Effector memory CD8-positive, alpha-beta T cell (primary cell): ENCODE measurements around the gene GSK3A.

Experiments
- ATAC-seq: fragments of 150-1000 bp; cut with Tn5 transposase; replicated peaks from 2 replicates; pipeline ENCODE4 v1.10.0; 2021; ENCODE audit warnings: mild to moderate bottlenecking, moderate library complexity
- DNase-seq, 3 experiments: peaks; one replicate each; pipeline ENCODE4 v3.0.0; 2021
- H3K27ac Mint-ChIP-seq, 2 donors: one replicate each; pipeline ENCODE4 v1.8.0; 2022; ENCODE audit warnings: mild to moderate bottlenecking in 2 of 2, mixed read lengths in 2 of 2, moderate library complexity in 2 of 2
- H3K27me3 Mint-ChIP-seq, 2 donors: one replicate each; pipeline ENCODE4 v1.8.0; 2022; ENCODE audit warnings: mixed read lengths in 2 of 2
- H3K36me3 Mint-ChIP-seq: one replicate; pipeline ENCODE4 v1.8.0; 2022; ENCODE audit warnings: mild to moderate bottlenecking, moderate library complexity, mixed read lengths; ENCODE audit not compliant: insufficient read depth
- H3K4me1 Mint-ChIP-seq, 2 donors: one replicate each; pipeline ENCODE4 v1.8.0; 2022; ENCODE audit warnings: low read depth in 2 of 2, mixed read lengths in 2 of 2
- H3K4me3 Mint-ChIP-seq, 2 donors: one replicate each; pipeline ENCODE4 v1.8.0; 2022; ENCODE audit warnings: mild to moderate bottlenecking in 2 of 2, mixed read lengths in 2 of 2, moderate library complexity in 2 of 2
- H3K9me3 Mint-ChIP-seq, 2 donors: one replicate each; pipeline ENCODE4 v1.8.0; 2022; ENCODE audit warnings: mixed read lengths in 2 of 2

Gene GSK3A

DNA sequence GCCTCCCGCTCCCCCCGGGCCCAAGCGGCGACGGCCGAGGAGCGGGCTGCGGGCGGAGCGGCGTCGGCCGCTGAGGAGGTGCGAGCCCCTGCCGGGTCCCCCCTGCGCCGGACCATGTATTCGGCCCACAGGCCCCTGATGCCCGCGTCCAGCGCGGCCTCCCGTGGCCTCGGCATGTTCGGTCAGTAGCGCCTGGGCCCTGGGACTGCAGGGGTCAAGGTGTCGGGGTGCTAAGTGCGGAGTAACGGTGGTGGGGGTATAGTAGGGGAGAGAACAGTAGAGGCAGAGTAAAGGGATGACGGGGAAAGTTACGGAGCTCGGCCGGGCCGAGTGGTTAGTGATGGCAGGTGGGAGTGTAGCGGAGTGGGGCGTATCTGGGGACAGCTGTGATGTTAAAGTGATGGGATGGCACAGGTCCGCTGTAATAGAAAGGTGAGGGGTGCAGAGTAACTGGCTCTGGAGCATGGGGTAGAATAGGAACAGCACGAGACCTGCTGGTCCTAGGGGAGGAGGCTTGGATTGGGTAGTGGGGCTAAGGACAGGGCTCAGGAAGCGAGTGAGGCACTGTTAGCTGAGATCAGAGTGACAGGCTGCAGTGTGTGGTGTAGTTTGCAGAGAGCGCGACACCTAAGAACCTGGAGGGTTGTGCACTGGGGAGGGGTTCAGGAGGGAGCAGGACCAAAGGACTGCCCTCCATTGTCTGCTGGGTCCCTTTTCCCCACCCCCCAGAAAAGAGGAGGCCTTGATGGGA is 42.4 kb upstream of the GSK3A start:
- Mint-ChIP-seq H3K4me1 (peaks cover 25 to 28% of the 10 kb centered on the region in 2 donors), H3K27me3 (no peaks in the 10 kb centered on the region), H3K27ac (peak overlapping the region; percentile 60 to 83), H3K4me3 (peak overlapping the region; percentile 84 to 88), H3K36me3 (peaks cover 34% of the 10 kb centered on the region), H3K9me3 (no peaks in the 10 kb centered on the region)
- DNase-seq: peak in 1 of 3 experiments; percentile 32
- no peak for ATAC-seq

DNA sequence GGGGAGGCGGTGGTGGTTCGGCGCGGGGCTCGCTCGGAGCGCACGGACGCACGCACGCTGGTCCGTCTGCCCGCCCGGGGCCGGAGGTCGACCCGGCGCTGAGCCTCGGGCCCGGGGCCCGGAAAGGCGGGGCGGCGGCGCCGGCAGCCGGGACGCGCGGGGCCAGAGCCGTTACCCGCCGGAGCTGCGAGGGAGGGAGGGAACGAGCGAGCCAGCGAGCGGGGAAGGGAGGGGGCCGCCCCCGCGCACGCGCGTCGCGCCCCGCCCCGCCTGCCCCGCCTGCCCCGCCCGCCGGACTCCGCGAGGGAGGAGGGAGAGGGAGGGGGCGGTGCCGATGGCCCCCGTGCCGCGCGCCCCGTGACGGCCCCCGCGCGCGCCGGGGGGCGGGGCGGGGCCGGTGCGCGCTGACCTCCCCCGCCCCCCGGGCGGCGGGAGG is 41.7 kb upstream of the GSK3A start:
- Mint-ChIP-seq H3K4me1 (peaks cover 32 to 34% of the 10 kb centered on the region in 2 donors), H3K36me3 (peaks cover 38% of the 10 kb centered on the region), H3K27ac (no peak overlapping the region), H3K4me3 (no peak overlapping the region), H3K27me3 (no peaks in the 10 kb centered on the region), H3K9me3 (no peaks in the 10 kb centered on the region)
- DNase-seq (peak; percentile 72 to 79 (median 76)), ATAC-seq (peak; percentile 28)

DNA sequence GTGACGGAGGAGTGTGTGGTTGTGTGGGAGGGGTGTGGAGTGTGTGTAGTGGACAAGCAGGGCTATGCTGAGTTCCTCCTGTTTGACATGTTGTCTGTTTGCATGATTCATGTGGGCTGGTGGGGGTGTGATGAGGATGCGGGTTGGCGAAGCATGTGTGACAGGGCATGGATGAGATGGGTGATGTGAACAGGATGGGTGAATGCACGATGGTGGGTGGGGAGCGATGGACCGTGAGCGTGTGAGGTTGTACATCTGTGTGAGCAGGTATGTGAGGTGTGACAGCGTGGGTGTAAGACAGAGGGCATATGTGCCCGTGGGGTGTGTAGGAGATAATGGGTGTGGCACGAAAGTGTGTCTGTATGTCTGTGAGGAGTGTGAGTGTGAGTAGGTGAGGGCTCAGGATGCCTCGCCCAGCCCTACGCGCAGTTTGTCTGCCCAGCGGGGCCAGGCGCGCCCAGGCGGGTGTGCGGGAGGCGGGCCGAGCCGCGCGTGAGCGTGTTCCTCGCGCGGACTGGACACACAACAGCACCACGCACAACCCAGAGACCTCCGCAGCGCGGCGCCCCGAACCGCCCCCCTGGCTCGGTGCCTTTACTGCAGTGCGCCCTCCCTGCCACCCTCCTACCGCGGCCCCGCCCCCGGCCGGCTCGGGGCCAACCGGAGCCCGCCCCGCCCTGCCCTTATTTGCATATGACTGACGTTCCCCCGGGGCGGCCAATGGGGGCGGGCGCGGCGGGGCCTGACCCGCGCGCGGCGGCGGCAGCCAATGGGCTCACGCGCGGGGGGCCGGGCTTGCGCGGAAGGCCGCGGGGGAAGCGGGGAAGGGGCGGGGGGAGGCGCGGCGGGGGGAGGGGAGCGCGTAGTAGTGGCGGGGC is 41.0 kb upstream of the GSK3A start:
- H3K9me3 Mint-ChIP-seq: no peaks in the 10 kb centered on the region
- ATAC-seq: peak; percentile 64
- H3K4me3 Mint-ChIP-seq: no peak overlapping the region
- peaks cover 37 to 41% of the 10 kb centered on the region in 2 donors for H3K4me1 Mint-ChIP-seq
- no peaks in the 10 kb centered on the region for H3K27me3 Mint-ChIP-seq
- peak; percentile 89 to 91 (median 89) for DNase-seq
- H3K27ac Mint-ChIP-seq: no peak overlapping the region
- H3K36me3 Mint-ChIP-seq: peaks cover 36% of the 10 kb centered on the region

DNA sequence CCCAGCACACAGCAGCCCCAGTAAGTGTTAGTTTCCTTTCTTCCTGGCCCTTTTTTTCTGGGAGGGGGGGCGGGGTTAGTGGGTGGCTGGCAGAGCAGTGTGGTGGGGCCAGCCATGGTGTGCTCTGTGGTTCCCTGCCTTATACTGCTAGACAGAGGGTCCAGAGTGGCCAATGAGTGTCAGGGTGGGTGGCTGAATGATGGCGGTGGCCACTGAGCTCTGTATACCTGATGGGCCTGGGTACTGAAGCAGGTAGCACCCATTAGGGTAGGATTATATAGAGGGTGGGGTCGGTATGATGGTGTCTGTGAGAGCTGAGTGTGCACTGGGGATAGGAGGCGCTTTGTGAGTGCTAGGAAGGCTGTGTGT is 40.4 kb upstream of the GSK3A start:
- no peak overlapping the region for H3K27ac Mint-ChIP-seq

DNA sequence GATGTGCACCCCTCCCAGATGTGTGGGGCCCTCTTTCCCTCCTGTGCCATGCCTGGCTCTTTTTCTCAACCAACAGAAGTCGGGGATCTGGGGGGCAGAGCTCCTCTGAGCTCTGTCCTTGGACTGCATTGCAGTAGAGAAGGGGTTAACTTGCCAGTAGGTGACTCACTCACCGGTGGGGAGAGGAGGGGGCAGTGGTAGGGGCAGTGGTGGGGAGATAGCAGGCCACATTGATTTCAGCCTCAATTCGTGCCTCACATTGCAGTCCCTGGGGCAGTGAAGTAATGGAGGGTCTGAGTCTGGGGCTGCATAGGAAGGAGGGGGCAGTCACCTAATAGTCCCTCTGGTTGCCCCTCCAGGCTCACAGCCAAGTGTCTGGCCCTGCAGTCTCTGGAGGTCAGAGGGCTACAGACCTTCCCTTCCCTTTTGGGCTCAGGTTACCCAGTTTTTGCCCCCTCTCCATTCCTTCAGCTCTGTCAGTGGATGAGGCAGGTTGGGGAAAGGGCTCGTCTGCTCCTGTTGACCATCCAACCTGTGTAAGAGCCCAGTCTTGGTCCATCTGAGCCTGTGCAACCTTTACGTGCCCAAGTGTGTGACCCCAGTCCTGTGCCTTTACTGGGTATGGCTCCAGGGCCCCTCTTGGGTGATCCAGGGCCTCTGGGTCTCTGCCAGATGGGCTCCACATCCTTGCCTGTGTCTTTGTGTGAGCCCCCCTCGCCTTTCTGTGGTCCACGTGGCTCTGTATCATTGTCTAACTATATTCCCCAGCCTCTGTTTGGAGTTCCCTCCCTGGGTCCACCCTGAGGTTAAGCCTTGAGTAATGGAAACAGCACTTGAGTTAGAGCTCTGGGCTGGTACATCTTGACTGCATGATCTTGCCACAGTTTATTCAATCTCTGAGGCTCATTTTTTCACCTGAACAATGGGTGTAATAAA is 39.7 kb upstream of the GSK3A start:
- ATAC-seq (no peak), DNase-seq (no peak)
- Mint-ChIP-seq H3K9me3 (no peaks in the 10 kb centered on the region), H3K27ac (no peak overlapping the region), H3K4me1 (peaks cover 43 to 45% of the 10 kb centered on the region in 2 donors), H3K27me3 (no peaks in the 10 kb centered on the region), H3K36me3 (peaks cover 39% of the 10 kb centered on the region), H3K4me3 (peak overlapping the region; percentile 65 to 85)

More for the DNA sequence above, 40.4 kb upstream of the GSK3A start:
- no peaks in the 10 kb centered on the region for H3K9me3 Mint-ChIP-seq
- peaks cover 36% of the 10 kb centered on the region for H3K36me3 Mint-ChIP-seq
- DNase-seq (no peak), ATAC-seq (peak; percentile 1)
- no peak overlapping the region for H3K4me3 Mint-ChIP-seq
- H3K4me1 Mint-ChIP-seq: peaks cover 41 to 45% of the 10 kb centered on the region in 2 donors
- H3K27me3 Mint-ChIP-seq: no peaks in the 10 kb centered on the region

DNA sequence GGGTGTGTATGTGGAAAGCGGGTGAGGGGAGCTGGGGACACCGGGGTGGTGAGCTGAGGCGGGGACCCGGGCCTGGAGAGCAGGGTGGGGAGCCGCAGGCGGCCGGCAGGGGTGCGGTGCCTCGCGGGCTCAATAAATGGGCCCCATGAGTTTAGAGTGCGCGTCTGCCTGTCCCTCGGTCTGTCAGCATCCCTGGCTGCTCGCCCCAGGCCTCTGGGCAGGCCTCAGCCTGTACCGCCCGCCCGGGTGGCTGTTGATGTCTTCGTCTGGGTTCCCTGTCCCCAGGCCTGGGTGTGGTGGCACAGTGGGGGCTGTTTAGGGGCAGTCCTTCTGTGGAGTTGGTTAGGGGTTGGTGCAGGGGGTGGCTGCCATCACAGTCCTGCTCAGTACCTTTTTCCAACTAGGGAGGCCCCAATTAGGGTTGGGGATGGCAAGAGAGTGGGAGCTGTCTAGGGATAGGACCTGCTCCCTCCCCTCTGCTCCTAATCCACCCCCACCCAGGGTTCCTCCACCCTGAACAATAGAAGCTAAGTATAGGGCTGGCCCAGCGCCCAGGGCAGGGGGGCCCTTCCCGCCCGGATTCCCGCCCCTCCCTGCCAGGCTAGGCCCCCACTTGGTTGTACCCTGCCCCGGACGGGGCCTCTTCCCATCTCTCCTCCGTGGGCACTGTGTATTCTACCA is 38.9 kb upstream of the GSK3A start:
- Mint-ChIP-seq H3K4me3 (peak overlapping the region; percentile 65 to 85), H3K4me1 (peaks cover 44 to 46% of the 10 kb centered on the region in 2 donors), H3K9me3 (no peaks in the 10 kb centered on the region), H3K36me3 (peaks cover 38% of the 10 kb centered on the region), H3K27ac (no peak overlapping the region), H3K27me3 (no peaks in the 10 kb centered on the region)
- ATAC-seq: no peak
- DNase-seq: peak in 1 of 3 experiments; percentile 33

DNA sequence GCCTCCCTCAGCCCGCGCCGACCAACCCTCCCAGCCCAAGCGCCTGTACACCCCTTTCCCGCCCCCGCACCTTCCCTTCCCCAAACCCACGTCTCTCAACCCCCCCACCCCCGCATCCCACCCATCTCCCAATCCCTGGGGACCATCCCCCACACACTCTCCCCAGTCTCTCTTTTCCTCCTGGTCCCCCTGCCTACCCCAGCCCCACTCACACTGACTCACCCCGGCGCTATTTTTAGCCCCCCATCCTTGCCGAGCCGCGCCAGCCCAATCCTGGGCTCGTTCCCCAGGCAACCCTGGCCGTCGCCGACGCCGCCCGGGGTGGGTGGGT is 38.4 kb upstream of the GSK3A start:
- Mint-ChIP-seq H3K4me1 (peaks cover 44 to 47% of the 10 kb centered on the region in 2 donors), H3K36me3 (peaks cover 36% of the 10 kb centered on the region), H3K4me3 (peak overlapping the region; percentile 65 to 85), H3K9me3 (no peaks in the 10 kb centered on the region), H3K27ac (peak overlapping the region in 1 of 2 donors; percentile 91), H3K27me3 (no peaks in the 10 kb centered on the region)
- DNase-seq: no peak
- no peak for ATAC-seq

DNA sequence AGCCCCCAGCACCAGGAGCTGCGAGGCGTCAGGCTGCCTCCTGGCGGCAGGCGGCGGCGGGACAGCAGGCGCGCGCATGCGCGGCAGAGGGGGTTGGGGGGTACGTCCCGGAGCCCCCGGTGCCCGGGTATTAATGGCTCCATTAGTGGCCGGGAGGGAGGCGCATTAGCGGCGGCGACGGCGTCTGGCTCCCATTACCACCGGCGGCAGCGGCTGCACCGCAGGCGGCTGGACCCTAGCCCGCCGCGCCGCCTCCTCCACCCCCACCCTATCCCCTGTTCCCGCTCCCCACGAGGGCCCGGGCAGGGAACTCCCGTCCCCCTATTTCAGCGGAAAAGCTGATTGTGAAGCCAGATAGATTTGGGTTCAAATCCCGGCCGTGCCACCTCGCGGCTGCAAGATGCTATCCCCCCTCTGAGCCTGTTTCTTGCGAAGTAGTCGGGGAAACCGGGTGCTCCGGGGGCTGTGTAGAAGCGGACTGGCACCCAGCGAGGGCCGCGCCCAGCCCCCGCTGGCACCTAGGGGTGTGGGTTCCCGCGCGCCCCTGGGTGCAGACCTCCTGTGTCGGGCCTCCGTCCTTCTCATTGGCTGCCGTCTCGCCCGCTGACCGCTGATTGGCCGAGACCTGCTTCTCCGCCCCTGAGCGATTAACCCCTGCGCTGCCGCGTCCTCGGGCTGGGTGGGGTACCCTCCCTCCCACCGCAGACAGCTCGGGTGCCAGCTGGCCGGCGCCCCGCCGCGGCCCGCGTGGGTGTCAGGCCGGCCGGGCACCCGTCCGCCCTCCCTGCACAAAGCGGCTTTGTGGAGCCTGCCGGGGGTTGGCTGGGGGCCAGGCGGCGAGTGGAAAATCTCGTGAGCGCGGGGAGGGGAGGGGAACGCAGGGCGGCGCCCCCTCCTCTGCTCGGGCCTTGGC is 37.8 kb upstream of the GSK3A start:
- Mint-ChIP-seq H3K9me3 (no peaks in the 10 kb centered on the region), H3K27me3 (no peaks in the 10 kb centered on the region), H3K4me3 (peak overlapping the region; percentile 84 to 85), H3K36me3 (peaks cover 35% of the 10 kb centered on the region), H3K4me1 (peaks cover 43 to 46% of the 10 kb centered on the region in 2 donors), H3K27ac (peak overlapping the region; percentile 91 to 93)
- peak; percentile 79 to 80 (median 80) for DNase-seq
- peak; percentile 34 for ATAC-seq

DNA sequence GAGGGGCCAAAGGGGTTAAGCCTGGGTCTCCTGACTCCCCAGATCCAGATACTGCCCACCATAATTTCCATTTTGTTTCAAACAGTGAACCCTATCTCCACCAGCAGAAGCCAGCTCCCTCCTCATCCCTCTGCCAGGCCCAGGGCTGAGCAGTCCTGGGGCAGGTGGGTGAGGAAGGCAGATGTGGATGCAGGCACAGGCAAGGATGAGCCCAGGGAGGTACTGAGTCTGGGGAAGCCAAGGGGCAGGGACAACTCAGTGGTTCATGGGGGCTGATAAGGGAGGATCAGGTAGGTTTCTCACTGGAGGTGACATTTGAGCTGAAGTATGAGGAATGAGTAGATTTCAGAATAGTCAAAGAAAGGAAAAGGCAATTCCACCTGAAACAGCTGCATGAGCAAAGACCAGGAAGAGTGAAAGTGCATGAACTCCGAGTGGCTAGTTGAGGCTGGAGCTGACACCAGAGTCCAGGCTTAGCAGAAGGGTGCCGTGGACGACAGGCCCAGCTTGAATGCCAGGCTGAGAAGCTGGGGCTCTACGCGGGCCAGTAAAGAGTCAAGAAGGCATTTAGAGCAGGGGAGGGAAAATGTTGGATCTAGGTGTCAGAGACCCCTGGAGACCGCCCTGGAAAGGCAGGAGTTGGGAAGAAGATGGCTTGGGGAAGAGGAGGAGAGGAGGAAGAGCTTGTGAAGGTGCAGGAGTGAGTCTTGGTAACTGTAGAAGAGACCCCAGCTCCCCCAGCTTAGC is 36.9 kb upstream of the GSK3A start:
- H3K4me3 Mint-ChIP-seq: peak overlapping the region; percentile 84 to 85
- peaks cover 33% of the 10 kb centered on the region for H3K36me3 Mint-ChIP-seq
- peaks cover 41 to 48% of the 10 kb centered on the region in 2 donors for H3K4me1 Mint-ChIP-seq
- ATAC-seq (no peak), DNase-seq (no peak)
- H3K27me3 Mint-ChIP-seq: no peaks in the 10 kb centered on the region
- H3K9me3 Mint-ChIP-seq: no peaks in the 10 kb centered on the region
- H3K27ac Mint-ChIP-seq: peak overlapping the region; percentile 91 to 93

DNA sequence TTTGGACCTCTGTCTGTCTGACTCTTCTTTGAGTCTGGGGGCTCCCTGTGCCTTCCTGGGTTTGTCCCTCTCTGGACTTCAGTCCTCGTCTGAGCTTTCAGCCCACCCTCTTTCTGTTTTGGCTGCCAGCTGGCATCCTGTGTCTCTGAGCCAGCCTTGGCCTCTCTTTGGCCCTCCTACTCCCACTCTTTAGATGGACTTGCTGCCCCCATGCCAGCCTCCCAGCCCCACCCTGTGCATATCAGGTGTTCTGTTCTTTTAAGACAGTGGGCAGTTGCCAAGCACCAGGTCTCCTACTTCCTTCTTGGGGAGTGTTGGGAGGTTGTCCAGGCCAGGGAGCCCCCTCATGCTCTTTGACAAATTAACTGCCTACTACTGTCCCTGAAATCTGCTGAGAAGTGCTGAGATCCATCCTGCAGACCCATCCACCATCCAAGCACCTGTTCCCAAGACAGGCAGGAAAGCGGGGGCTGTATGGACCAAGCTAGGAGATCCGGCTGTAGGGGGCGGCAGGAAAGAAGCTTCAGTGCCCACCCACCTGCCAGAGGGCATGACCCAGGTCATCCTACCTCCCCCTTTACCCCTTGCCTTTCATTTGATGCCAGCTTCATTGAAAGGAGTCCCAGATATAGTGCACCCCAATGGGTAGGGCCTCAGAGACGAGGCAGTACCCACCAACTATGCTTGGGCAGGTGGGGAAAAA is 36.2 kb upstream of the GSK3A start:
- peak overlapping the region; percentile 84 to 85 for H3K4me3 Mint-ChIP-seq
- peaks cover 39% of the 10 kb centered on the region for H3K36me3 Mint-ChIP-seq
- H3K9me3 Mint-ChIP-seq: no peaks in the 10 kb centered on the region
- H3K4me1 Mint-ChIP-seq: peaks cover 41 to 49% of the 10 kb centered on the region in 2 donors
- no peak for DNase-seq
- no peaks in the 10 kb centered on the region for H3K27me3 Mint-ChIP-seq
- ATAC-seq: no peak
- H3K27ac Mint-ChIP-seq: peak overlapping the region; percentile 89 to 93
